PC-9 (cell line): Measurements from ENCODE around the gene RAB4B.

Source experiments
- CTCF ChIP-seq: fragments of 200-600 bp; sonication (generic); conservative IDR thresholded peaks from 2 replicates; pipeline ENCODE4 v1.6.1; 2017; ENCODE audit warnings: mixed run types, antibody characterized with exemption, mild to moderate bottlenecking, moderate library complexity
- EZH2 ChIP-seq: fragments of 200-600 bp; sonication (generic); IDR thresholded peaks from 2 replicates; pipeline ENCODE4 v1.8.0; 2017; ENCODE audit warnings: antibody characterized with exemption, low read depth

- TF ChIP-seq CTCF, result no peak
- no peak for TF ChIP-seq EZH2
Observed at GRCh38 chr19:40810160-40810559, 32.1 kb downstream of the RAB4B start.
